B cell (primary cell): ENCODE data around the gene HLCS.

Experiments
- EZH2 ChIP-seq: IDR thresholded peaks from 2 replicates; pipeline ENCODE4 v1.6.1; 2012; ENCODE audit warnings: borderline replicate concordance, low read depth, mild to moderate bottlenecking, moderate library complexity, low read length; ENCODE audit not compliant: insufficient read depth, poor library complexity, severe bottlenecking
- TF ChIP-seq, protein P1 (sequence below): fragments of 200-600 bp; IDR thresholded peaks from one replicate; pipeline ENCODE4 v1.8.0; 2022; ENCODE audit warnings: antibody characterized with exemption, mild to moderate bottlenecking

DNA sequence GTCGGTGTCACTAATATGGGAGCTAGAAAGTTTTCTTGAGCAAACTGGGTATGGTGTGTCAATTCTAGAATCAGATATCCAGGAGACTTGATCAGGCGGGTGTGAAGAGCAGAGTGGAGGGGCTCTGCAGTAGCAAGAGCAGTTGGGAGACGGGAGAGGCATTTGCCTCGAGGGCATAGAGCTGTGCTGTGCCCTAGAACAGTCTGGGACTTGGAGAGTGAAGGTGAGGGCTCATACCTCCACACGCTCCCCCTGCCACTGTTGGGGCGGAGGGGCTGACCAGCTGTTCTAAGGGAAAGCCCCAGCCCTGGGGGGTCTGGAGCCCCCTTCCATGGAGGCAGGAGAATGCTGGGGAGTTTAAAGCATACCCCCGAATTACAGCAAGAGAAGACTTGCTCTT, 233.7 kb downstream of the HLCS start:
- no peak for TF ChIP-seq EZH2
- TF ChIP-seq, protein P1, sequence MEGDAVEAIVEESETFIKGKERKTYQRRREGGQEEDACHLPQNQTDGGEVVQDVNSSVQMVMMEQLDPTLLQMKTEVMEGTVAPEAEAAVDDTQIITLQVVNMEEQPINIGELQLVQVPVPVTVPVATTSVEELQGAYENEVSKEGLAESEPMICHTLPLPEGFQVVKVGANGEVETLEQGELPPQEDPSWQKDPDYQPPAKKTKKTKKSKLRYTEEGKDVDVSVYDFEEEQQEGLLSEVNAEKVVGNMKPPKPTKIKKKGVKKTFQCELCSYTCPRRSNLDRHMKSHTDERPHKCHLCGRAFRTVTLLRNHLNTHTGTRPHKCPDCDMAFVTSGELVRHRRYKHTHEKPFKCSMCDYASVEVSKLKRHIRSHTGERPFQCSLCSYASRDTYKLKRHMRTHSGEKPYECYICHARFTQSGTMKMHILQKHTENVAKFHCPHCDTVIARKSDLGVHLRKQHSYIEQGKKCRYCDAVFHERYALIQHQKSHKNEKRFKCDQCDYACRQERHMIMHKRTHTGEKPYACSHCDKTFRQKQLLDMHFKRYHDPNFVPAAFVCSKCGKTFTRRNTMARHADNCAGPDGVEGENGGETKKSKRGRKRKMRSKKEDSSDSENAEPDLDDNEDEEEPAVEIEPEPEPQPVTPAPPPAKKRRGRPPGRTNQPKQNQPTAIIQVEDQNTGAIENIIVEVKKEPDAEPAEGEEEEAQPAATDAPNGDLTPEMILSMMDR, result no peak
